HCT116 (cell line): ENCODE data around the gene MELTF. TPM values are rescaled to one million over a fixed set of nuclear protein-coding genes. Genes with fewer than 3 reads are reported as not detected.

Experiments
- ATAC-seq: fragments of 200-7000 bp; cut with Tn5 transposase; 2 replicates; pipeline ENCODE4 v1.9.1; 2020; ENCODE audit warnings: mild to moderate bottlenecking, moderate library complexity
- BruUV-seq: library from RNA; stranded (reverse); fragments of 400-500 nt; replicated peaks from 2 replicates; lab custom pipeline; 2021; lab: Mats Ljungman, UMichigan
- CTCF ChIA-PET: fragments of 300-600 bp; sonication (Branson Sonifier 250); formaldehyde crosslinking; loops from one replicate; lab custom pipeline; 2021; ENCODE audit warnings: antibody characterized with exemption; lab: Charles Lee
- POLR2A ChIA-PET: fragments of 300-600, 350-600 bp; sonication (Branson Sonifier 250); formaldehyde crosslinking; loops from one replicate; lab custom pipeline; 2021; ENCODE audit warnings: antibody characterized with exemption; lab: Charles Lee
- RAD21 ChIA-PET, 2 experiments: fragments of 300-600 bp; sonication (Branson Sonifier 250); formaldehyde crosslinking; loops; one replicate each; lab custom pipeline; 2023; ENCODE audit warnings: low total read pairs in 2 of 2; ENCODE audit not compliant: uncharacterized antibody in 2 of 2, unreplicated experiment in 2 of 2, low non-redundant PET in 1 of 2; lab: Charles Lee
- DNase-seq: peaks from one replicate; pipeline ENCODE4 v3.0.0-alpha.2; 2010; ENCODE audit warnings: low read depth, low spot score
- H2AFZ ChIP-seq: fragments of 200-600 bp; shearing (Covaris generic), sonication (generic); 2 replicates; pipeline ENCODE4 v1.6.1; 2017; ENCODE audit warnings: low read depth, mixed run types, mixed read lengths, antibody characterized with exemption, low read length; ENCODE audit not compliant: poor library complexity, severe bottlenecking
- H3K27ac ChIP-seq: 2 replicates; pipeline ENCODE4 v1.5.1; 2012; ENCODE audit warnings: low read depth, low read length
- H3K27me3 ChIP-seq: fragments of 200-600 bp; sonication (generic); 2 replicates; pipeline ENCODE4 v1.6.1; 2016; ENCODE audit warnings: mixed run types, low read length, mixed read lengths; ENCODE audit not compliant: insufficient read depth
- H3K36me3 ChIP-seq, 2 experiments: fragments of 200-500 bp in 1 of 2; fragments of 200-600 bp in 1 of 2; sonication (Bioruptor generic) in 1 of 2; sonication (generic) in 1 of 2; 2 replicates each; pipeline versions ENCODE4 v1.5.1 to v1.6.1; 2014 to 2016; ENCODE audit warnings: low read length in 2 of 2, inconsistent platforms in 1 of 2, mixed read lengths in 1 of 2, mixed run types in 1 of 2; ENCODE audit not compliant: insufficient read depth in 2 of 2, control insufficient read depth in 1 of 2
- H3K4me1 ChIP-seq, 2 experiments: fragments of 200-600 bp in 1 of 2; sonication (generic) in 1 of 2; 2 replicates each; pipeline versions ENCODE4 v1.5.1 to v1.6.1; 2012 to 2017; ENCODE audit warnings: low read length in 2 of 2, inconsistent platforms in 1 of 2, mild to moderate bottlenecking in 1 of 2, mixed read lengths in 1 of 2, mixed run types in 1 of 2, moderate library complexity in 1 of 2; ENCODE audit not compliant: insufficient read depth in 2 of 2, control insufficient read depth in 1 of 2
- H3K4me2 ChIP-seq: fragments of 200-600 bp; sonication (generic); 2 replicates; pipeline ENCODE4 v1.6.1; 2017; ENCODE audit warnings: mixed run types, low read length, mixed read lengths
- H3K4me3 ChIP-seq, 2 experiments: fragments of 200-600 bp in 1 of 2; sonication (generic) in 1 of 2; replicated peaks in 1 of 2; 2 replicates each; pipeline ENCODE4 v1.5.1; 2011 to 2016; ENCODE audit warnings: low read length in 2 of 2, control low read depth in 1 of 2, low read depth in 1 of 2, mild to moderate bottlenecking in 1 of 2, mixed read lengths in 1 of 2, mixed run types in 1 of 2
- H3K79me2 ChIP-seq: fragments of 200-600 bp; sonication (generic); 2 replicates; pipeline ENCODE4 v1.6.1; 2017; ENCODE audit warnings: mild to moderate bottlenecking, mixed run types, low read length, moderate library complexity, mixed read lengths; ENCODE audit not compliant: insufficient read depth
- H3K9ac ChIP-seq: fragments of 200-600 bp; sonication (generic); 2 replicates; pipeline ENCODE4 v1.6.1; 2016; ENCODE audit warnings: low read length, mixed read lengths
- H3K9me2 ChIP-seq: fragments of 200-600 bp; sonication (generic), shearing (Covaris generic); 2 replicates; pipeline ENCODE4 v1.6.1; 2017; ENCODE audit warnings: mixed run types, mild to moderate bottlenecking, moderate library complexity; ENCODE audit not compliant: insufficient read depth
- H3K9me3 ChIP-seq, 2 experiments: fragments of 200-500 bp in 1 of 2; fragments of 200-600 bp in 1 of 2; sonication (Bioruptor generic) in 1 of 2; sonication (generic) in 1 of 2; 2 replicates each; pipeline ENCODE4 v1.6.1; 2014 to 2017; ENCODE audit warnings: low read length in 2 of 2, mixed read lengths in 2 of 2, inconsistent platforms in 1 of 2, low read depth in 1 of 2, mild to moderate bottlenecking in 1 of 2, mixed run types in 1 of 2, moderate library complexity in 1 of 2; ENCODE audit not compliant: control insufficient read depth in 1 of 2, insufficient read depth in 1 of 2
- H4K20me1 ChIP-seq: fragments of 200-600 bp; sonication (generic), shearing (Covaris generic); 2 replicates; pipeline ENCODE4 v1.6.1; 2017; ENCODE audit warnings: mixed run types, mild to moderate bottlenecking, moderate library complexity; ENCODE audit not compliant: insufficient read depth
- CBX3 ChIP-seq: IDR thresholded peaks from 2 replicates; pipeline ENCODE4 v1.6.1; 2012; ENCODE audit warnings: low read depth
- EZH2phosphoT487 ChIP-seq: fragments of 200-600 bp; IDR thresholded peaks from 2 replicates; pipeline ENCODE4 v1.6.1; 2018; ENCODE audit warnings: antibody characterized with exemption, borderline replicate concordance
- FOSL1 ChIP-seq: IDR thresholded peaks from 2 replicates; pipeline ENCODE4 v1.6.1; 2012; ENCODE audit warnings: low read depth
- JUND ChIP-seq: IDR thresholded peaks from 2 replicates; pipeline ENCODE4 v1.6.1; 2012
- POLR2A ChIP-seq: IDR thresholded peaks from 2 replicates; pipeline ENCODE4 v1.7.0; 2011; ENCODE audit warnings: borderline replicate concordance; ENCODE audit not compliant: insufficient read depth, insufficient read length; ENCODE audit errors: extremely low read depth
- SRF ChIP-seq: IDR thresholded peaks from 2 replicates; pipeline ENCODE4 v1.6.1; 2012; ENCODE audit warnings: low read depth
- TCF7L2 ChIP-seq: IDR thresholded peaks from 2 replicates; pipeline ENCODE4 v1.7.0; 2011; ENCODE audit warnings: borderline replicate concordance, inconsistent platforms; ENCODE audit not compliant: insufficient read depth, insufficient read length; ENCODE audit errors: extremely low read depth
- YY1 ChIP-seq: IDR thresholded peaks from 2 replicates; pipeline ENCODE4 v1.6.1; 2011; ENCODE audit warnings: low read length, low read depth, moderate library complexity, mild to moderate bottlenecking; ENCODE audit not compliant: insufficient replicate concordance; ENCODE audit errors: extremely low read depth
- ZFX ChIP-seq: fragments of 450-650 bp; IDR thresholded peaks from 2 replicates; pipeline ENCODE4 v1.6.1; 2017
- intact Hi-C: fragments of 100-400 bp; cut with micrococcal nuclease; formaldehyde crosslinking; loops from 2 replicates; pipeline ENCODE4 v1.10.0; 2022
- total RNA-seq: library from RNA; stranded (reverse); gene quantifications from one replicate; pipeline ENCODE4 v1.2.1, GENCODE V29; 2021; ENCODE audit not compliant: unreplicated experiment
- TF ChIP-seq, protein P1 (sequence below): IDR thresholded peaks from 2 replicates; pipeline ENCODE4 v1.6.1; 2012
- TF ChIP-seq, protein P2 (sequence below), 3 experiments: fragments of 200-600 bp in 1 of 3; sonication (generic) in 1 of 3; IDR thresholded peaks in 2 of 3; conservative IDR thresholded peaks in 1 of 3; 2 replicates each; pipeline ENCODE4 v1.5.1; 2012 to 2017; ENCODE audit warnings: low read depth in 2 of 3, low read length in 2 of 3, antibody characterized with exemption in 1 of 3, borderline replicate concordance in 1 of 3, control low read depth in 1 of 3, mild to moderate bottlenecking in 1 of 3, mixed read lengths in 1 of 3, mixed run types in 1 of 3, moderate library complexity in 1 of 3; ENCODE audit not compliant: insufficient read depth in 1 of 3

The MELTF gene
- total RNA-seq, 1 experiment from 2014 or later = 47.6 TPM

DNA sequence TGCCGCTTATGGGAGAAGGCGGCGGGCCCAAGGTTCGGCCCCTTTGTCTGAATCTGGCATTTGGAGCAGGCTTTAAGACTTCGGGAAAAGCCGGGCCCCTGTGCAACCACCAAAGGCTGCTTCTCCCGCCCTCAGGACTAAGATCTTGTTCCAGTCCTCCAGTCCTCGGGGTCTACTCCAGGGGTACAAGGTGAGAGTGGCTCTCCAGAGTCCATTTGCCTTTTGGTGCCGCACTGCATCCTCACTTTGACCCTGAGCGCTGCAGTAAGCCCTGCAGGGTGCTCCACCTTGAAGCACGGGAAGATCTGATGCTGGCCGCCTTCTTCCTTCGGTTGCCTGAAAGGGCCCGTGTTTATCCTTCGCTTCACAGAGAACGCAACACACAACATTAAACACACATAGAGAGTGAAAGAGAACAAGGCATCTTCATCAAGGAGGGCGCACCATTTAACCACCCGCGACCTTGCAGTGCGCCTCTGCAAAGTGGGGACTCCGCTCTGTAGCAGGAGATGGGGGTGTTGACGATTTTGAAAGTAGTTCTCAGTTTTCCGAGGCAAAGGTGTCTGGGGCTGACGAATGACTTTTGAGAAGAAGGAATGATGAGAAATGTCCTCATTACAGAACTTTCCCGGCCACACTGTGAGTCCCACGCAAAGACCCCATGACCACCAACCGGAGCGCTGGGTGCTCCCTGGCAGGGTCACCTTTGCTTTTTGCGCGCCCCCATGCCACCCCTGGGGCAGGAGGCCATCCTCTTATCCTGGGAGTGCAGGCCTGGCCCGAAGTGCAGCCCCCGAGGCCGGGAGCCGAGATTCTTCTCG lies 62.0 kb downstream of the MELTF start:
- no peaks in the 10 kb centered on the region for H3K27me3 ChIP-seq
- RAD21 ChIA-PET = no interaction called here
- no peaks in the 10 kb centered on the region for H3K79me2 ChIP-seq
- H3K9ac ChIP-seq = peak overlapping the region; percentile 57; the same call in 1 of the 2 replicates
- H3K36me3 ChIP-seq = no peaks in the 10 kb centered on the region
- H2AFZ ChIP-seq = no peak overlapping the region
- no peak for ATAC-seq
- H3K4me1 ChIP-seq = peaks cover 7 to 21% of the 10 kb centered on the region in 2 experiments; a peak in 2 of 4 replicates
- peak overlapping the region; percentile 47; the same call in 1 of the 2 replicates for H3K27ac ChIP-seq
- H3K4me3 ChIP-seq = peak overlapping the region; percentile 47 to 67
- TF ChIP-seq TCF7L2 = no peak
- no peak for TF ChIP-seq JUND
- TF ChIP-seq ZFX = no peak
- no peak for TF ChIP-seq EZH2phosphoT487
- TF ChIP-seq FOSL1 = no peak
- no peak for TF ChIP-seq CBX3
- no peak for TF ChIP-seq YY1
- no peak for TF ChIP-seq POLR2A
- TF ChIP-seq, protein P1, sequence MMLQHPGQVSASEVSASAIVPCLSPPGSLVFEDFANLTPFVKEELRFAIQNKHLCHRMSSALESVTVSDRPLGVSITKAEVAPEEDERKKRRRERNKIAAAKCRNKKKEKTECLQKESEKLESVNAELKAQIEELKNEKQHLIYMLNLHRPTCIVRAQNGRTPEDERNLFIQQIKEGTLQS = no peak
- TF ChIP-seq, protein P2, sequence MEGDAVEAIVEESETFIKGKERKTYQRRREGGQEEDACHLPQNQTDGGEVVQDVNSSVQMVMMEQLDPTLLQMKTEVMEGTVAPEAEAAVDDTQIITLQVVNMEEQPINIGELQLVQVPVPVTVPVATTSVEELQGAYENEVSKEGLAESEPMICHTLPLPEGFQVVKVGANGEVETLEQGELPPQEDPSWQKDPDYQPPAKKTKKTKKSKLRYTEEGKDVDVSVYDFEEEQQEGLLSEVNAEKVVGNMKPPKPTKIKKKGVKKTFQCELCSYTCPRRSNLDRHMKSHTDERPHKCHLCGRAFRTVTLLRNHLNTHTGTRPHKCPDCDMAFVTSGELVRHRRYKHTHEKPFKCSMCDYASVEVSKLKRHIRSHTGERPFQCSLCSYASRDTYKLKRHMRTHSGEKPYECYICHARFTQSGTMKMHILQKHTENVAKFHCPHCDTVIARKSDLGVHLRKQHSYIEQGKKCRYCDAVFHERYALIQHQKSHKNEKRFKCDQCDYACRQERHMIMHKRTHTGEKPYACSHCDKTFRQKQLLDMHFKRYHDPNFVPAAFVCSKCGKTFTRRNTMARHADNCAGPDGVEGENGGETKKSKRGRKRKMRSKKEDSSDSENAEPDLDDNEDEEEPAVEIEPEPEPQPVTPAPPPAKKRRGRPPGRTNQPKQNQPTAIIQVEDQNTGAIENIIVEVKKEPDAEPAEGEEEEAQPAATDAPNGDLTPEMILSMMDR (IDR thresholded peaks at IDR 0.05 in 2 of 3, conservative IDR thresholded peaks at IDR 0.05 in 1 of 3; ENCODE audit: borderline replicate concordance in 1 of 3, insufficient read depth in 1 of 3, low read depth in 2 of 3, low read length in 2 of 3) = no peak
- no peak for TF ChIP-seq SRF
- POLR2A ChIA-PET = no interaction called here
- TSS peak; percentile 44 for BruUV-seq
- H3K9me3 ChIP-seq = no peaks in the 10 kb centered on the region
- H3K4me2 ChIP-seq = peak overlapping the region; percentile 89
- no peaks in the 10 kb centered on the region for H4K20me1 ChIP-seq
- intact Hi-C loops = loop anchor here (5.0 kb wide), 1 partner anchor 440 kb away; no protein-coding TSS in a partner anchor
- H3K9me2 ChIP-seq = no peaks in the 10 kb centered on the region
- CTCF ChIA-PET = no interaction called here
- DNase-seq = no peak
